CMK (cell line): ENCODE results near the gene RPL6.
"Not testable (repeated sequence)": the region's sequence is repeated elsewhere in the genome, so short reads cannot be mapped to it uniquely, and the experiment has no call there.

Experiments used
- DNase-seq: peaks from one replicate; pipeline ENCODE4 v3.0.0-alpha.2; 2010; ENCODE audit warnings: low read depth

RPL6 gene

GRCh38 chr12:112419297-112420133 lies 10.1 kb upstream of the RPL6 start:
- no peak for DNase-seq

GRCh38 chr12:112418608-112419296 lies 9.3 kb upstream of the RPL6 start, which contains the start of gene PTPN11:
PTPN11 (plus strand) TSS chr12:112418947; CDS start chr12:112419112, 165 bp downstream.
- peak; percentile 56 for DNase-seq

GRCh38 chr12:112418273-112418607 lies 8.8 kb upstream of the RPL6 start:
- DNase-seq: no peak

- DNase-seq: not testable (repeated sequence)
These were observed 6.1 kb upstream of the RPL6 start for GRCh38 chr12:112415457-112415856.

- DNase-seq: no peak
These were observed 4.6 kb upstream of the RPL6 start for GRCh38 chr12:112413855-112414625.

- DNase-seq: no peak
These were observed 470 bp upstream of the RPL6 start for GRCh38 chr12:112409906-112410244.

GRCh38 chr12:112408621-112409020 lies 784 bp downstream of the RPL6 start:
- no peak for DNase-seq

GRCh38 chr12:112407683-112408082 lies 1.7 kb downstream of the RPL6 start:
- DNase-seq: not testable (repeated sequence)

GRCh38 chr12:112406519-112407488 lies 2.6 kb downstream of the RPL6 start:
- DNase-seq: no peak

GRCh38 chr12:112401903-112402498 lies 7.4 kb downstream of the RPL6 start:
- DNase-seq: no peak

- DNase-seq: no peak
These were observed 8.4 kb downstream of the RPL6 start for GRCh38 chr12:112401054-112401453.

GRCh38 chr12:112393328-112393727 lies 16.1 kb downstream of the RPL6 start:
- no peak for DNase-seq

- DNase-seq: not testable (repeated sequence)
These were observed 19.3 kb downstream of the RPL6 start for GRCh38 chr12:112389922-112390654.

- DNase-seq: no peak
These were observed 20.2 kb downstream of the RPL6 start for GRCh38 chr12:112389228-112389627.

- DNase-seq: no peak
These were observed 22.7 kb downstream of the RPL6 start for GRCh38 chr12:112386726-112387125.

- no peak for DNase-seq
These were observed 26.5 kb downstream of the RPL6 start for GRCh38 chr12:112382866-112383265.

GRCh38 chr12:112381883-112382796 lies 27.3 kb downstream of the RPL6 start, which contains the start of gene HECTD4:
HECTD4 (minus strand) TSS chr12:112382431; CDS start chr12:112382128, 303 bp downstream.
- DNase-seq: peak; percentile 66

GRCh38 chr12:112381406-112381882 lies 28.0 kb downstream of the RPL6 start:
- DNase-seq: no peak
